AG09319 (cell line): ENCODE measurements around the gene NHSL1.
A peak's percentile ranks its signal among the peaks of the same experiment; 100 is the strongest.

ENCODE experiments used
- DNase-seq: peaks from one replicate; pipeline ENCODE4 v3.0.0-alpha.2; 2010; ENCODE audit warnings: low read depth; ENCODE audit errors: extremely low read depth
- CTCF ChIP-seq: IDR thresholded peaks from 2 replicates; pipeline ENCODE4 v1.5.1; 2011; ENCODE audit warnings: low read depth, mild to moderate bottlenecking, inconsistent platforms, low read length, moderate library complexity

Gene NHSL1

GRCh38 chr6:138494312-138494711, 5.0 kb downstream of the NHSL1 start:
- no peak for TF ChIP-seq CTCF
- DNase-seq, result no peak

GRCh38 chr6:138493413-138493812, 5.9 kb downstream of the NHSL1 start:
- no peak for TF ChIP-seq CTCF
- DNase-seq, result peak; percentile 49

- no peak for DNase-seq
- TF ChIP-seq CTCF, result no peak
Measured at GRCh38 chr6:138492871-138493270, 6.4 kb downstream of the NHSL1 start.

- DNase-seq, result no peak
- no peak for TF ChIP-seq CTCF
Measured at GRCh38 chr6:138492113-138492512, 7.2 kb downstream of the NHSL1 start.

- DNase-seq, result no peak
- no peak for TF ChIP-seq CTCF
Measured at GRCh38 chr6:138491017-138491416, 8.3 kb downstream of the NHSL1 start.

- no peak for TF ChIP-seq CTCF
- DNase-seq, result no peak
Measured at GRCh38 chr6:138489846-138490245, 9.4 kb downstream of the NHSL1 start.

GRCh38 chr6:138487102-138487604, 12.1 kb downstream of the NHSL1 start:
- TF ChIP-seq CTCF, result no peak

More at GRCh38 chr6:138487102-138487604, 12.1 kb downstream of the NHSL1 start:
- no peak for DNase-seq
